Neural cell (in vitro differentiated cells): Measurements from ENCODE around the gene CNTNAP2. TPM values are rescaled to one million over a fixed set of nuclear protein-coding genes. Genes with fewer than 3 reads are reported as not detected.

Experiments used
- H2AFZ ChIP-seq: fragments of 200-600, 300-800 bp; sonication (generic), shearing (Covaris generic); 2 replicates; pipeline ENCODE4 v1.6.0; 2014; ENCODE audit warnings: low read depth, mild to moderate bottlenecking, antibody characterized with exemption, low read length, moderate library complexity
- H3F3A ChIP-seq: fragments of 200-600 bp; shearing (Covaris generic); 2 replicates; pipeline ENCODE4 v1.6.1; 2016; ENCODE audit warnings: mild to moderate bottlenecking, moderate library complexity, mixed read lengths, antibody characterized with exemption, low read length; ENCODE audit not compliant: insufficient read depth, poor library complexity, severe bottlenecking
- H3K27ac ChIP-seq: fragments of 200-600, 300-800 bp; sonication (generic), shearing (Covaris generic); 2 replicates; pipeline ENCODE4 v1.5.1; 2014; ENCODE audit warnings: mild to moderate bottlenecking, low read length, moderate library complexity
- H3K27me3 ChIP-seq: fragments of 300-800, 200-600 bp; sonication (generic), shearing (Covaris generic); 2 replicates; pipeline ENCODE4 v1.6.0; 2014; ENCODE audit warnings: mild to moderate bottlenecking, low read depth, low read length, moderate library complexity; ENCODE audit not compliant: insufficient read depth
- H3K36me3 ChIP-seq: fragments of 300-800, 200-600 bp; sonication (generic), shearing (Covaris generic); 2 replicates; pipeline ENCODE4 v1.5.1; 2014; ENCODE audit warnings: mild to moderate bottlenecking, antibody characterized with exemption, low read length, moderate library complexity; ENCODE audit not compliant: insufficient read depth
- H3K4me2 ChIP-seq: fragments of 300-800, 200-600 bp; sonication (generic), shearing (Covaris generic); 2 replicates; pipeline ENCODE4 v1.6.0; 2014; ENCODE audit warnings: mild to moderate bottlenecking, low read length
- H3K4me3 ChIP-seq: fragments of 300-800, 200-600 bp; sonication (generic), shearing (Covaris generic); 2 replicates; pipeline ENCODE4 v1.5.1; 2014; ENCODE audit warnings: mild to moderate bottlenecking, low read length, moderate library complexity
- H3K79me2 ChIP-seq: fragments of 200-600 bp; shearing (Covaris generic); replicated peaks from 2 replicates; pipeline ENCODE4 v1.6.0; 2014; ENCODE audit warnings: mild to moderate bottlenecking, low read length, moderate library complexity; ENCODE audit not compliant: insufficient read depth
- H3K9ac ChIP-seq: fragments of 300-800, 200-600 bp; sonication (generic), shearing (Covaris generic); 2 replicates; pipeline ENCODE4 v1.6.1; 2016; ENCODE audit warnings: mild to moderate bottlenecking, low read length, mixed read lengths
- H3K9me2 ChIP-seq: fragments of 200-600 bp; shearing (Covaris generic); 2 replicates; pipeline ENCODE4 v1.6.1; 2016; ENCODE audit warnings: mild to moderate bottlenecking, low read length, mixed read lengths; ENCODE audit not compliant: insufficient read depth
- H3K9me3 ChIP-seq: fragments of 200-600, 300-800 bp; sonication (generic), shearing (Covaris generic); 2 replicates; pipeline ENCODE4 v1.6.1; 2016; ENCODE audit warnings: mild to moderate bottlenecking, mixed run types, low read length, moderate library complexity, mixed read lengths
- H4K20me1 ChIP-seq: fragments of 200-600 bp; shearing (Covaris generic); 2 replicates; pipeline ENCODE4 v1.6.1; 2016; ENCODE audit warnings: mild to moderate bottlenecking, mixed run types; ENCODE audit not compliant: insufficient read depth
- EP300 ChIP-seq: fragments of 450-650 bp; conservative IDR thresholded peaks from 2 replicates; pipeline ENCODE4 v1.6.1; 2014; ENCODE audit warnings: antibody characterized with exemption, mild to moderate bottlenecking, moderate library complexity; ENCODE audit not compliant: poor library complexity, severe bottlenecking
- EZH2 ChIP-seq: fragments of 200-600, 300-800 bp; shearing (Covaris generic), sonication (generic); IDR thresholded peaks from 2 replicates; pipeline ENCODE4 v1.6.1; 2014; ENCODE audit warnings: antibody characterized with exemption, low read length, borderline replicate concordance, mild to moderate bottlenecking; ENCODE audit not compliant: insufficient read depth, poor library complexity, severe bottlenecking
- MXI1 ChIP-seq: fragments of 450-650 bp; conservative IDR thresholded peaks from 2 replicates; pipeline ENCODE4 v1.6.1; 2014; ENCODE audit warnings: antibody characterized with exemption, mild to moderate bottlenecking; ENCODE audit not compliant: poor library complexity, severe bottlenecking
- POLR2AphosphoS5 ChIP-seq: IDR thresholded peaks from 2 replicates; pipeline ENCODE4 v1.6.1; 2012
- RAD21 ChIP-seq: fragments of 450-650 bp; conservative IDR thresholded peaks from 2 replicates; pipeline ENCODE4 v1.6.1; 2014; ENCODE audit warnings: antibody characterized with exemption, mild to moderate bottlenecking, moderate library complexity
- REST ChIP-seq: IDR thresholded peaks from 2 replicates; pipeline ENCODE4 v1.6.1; 2012; ENCODE audit warnings: borderline replicate concordance
- SMC3 ChIP-seq: fragments of 450-650 bp; conservative IDR thresholded peaks from 2 replicates; pipeline ENCODE4 v1.6.1; 2014; ENCODE audit warnings: antibody characterized with exemption, mild to moderate bottlenecking, moderate library complexity; ENCODE audit not compliant: poor library complexity
- TAF1 ChIP-seq: IDR thresholded peaks from 2 replicates; pipeline ENCODE4 v1.6.1; 2012; ENCODE audit warnings: low read depth
- polyA plus RNA-seq: library from polyadenylated mRNA; depleted of rRNA; stranded (reverse); fragments of >200 nt; gene quantifications from 2 replicates; pipeline ENCODE4 v1.2.3, GENCODE V29; 2014
- TF ChIP-seq, protein P1 (sequence below): fragments of 450-650 bp; IDR thresholded peaks from 2 replicates; pipeline ENCODE4 v1.5.1; 2014; ENCODE audit warnings: antibody characterized with exemption, mild to moderate bottlenecking, moderate library complexity; ENCODE audit not compliant: poor library complexity, severe bottlenecking

CNTNAP2 gene
- polyA plus RNA-seq, 1 donor from 2014 or later, result 276 TPM

GRCh38 chr7:148434887-148435286 lies 2318.3 kb downstream of the CNTNAP2 start:
- H3K9me3 ChIP-seq, result no peaks in the 10 kb centered on the region
- no peaks in the 10 kb centered on the region for H3K9me2 ChIP-seq
- H3K27me3 ChIP-seq, result no peaks in the 10 kb centered on the region
- no peaks in the 10 kb centered on the region for H3F3A ChIP-seq
- H2AFZ ChIP-seq, result no peak overlapping the region
- H3K27ac ChIP-seq, result peak overlapping the region; percentile 25
- H3K4me3 ChIP-seq, result no peak overlapping the region
- no peaks in the 10 kb centered on the region for H4K20me1 ChIP-seq
- no peak overlapping the region for H3K9ac ChIP-seq
- TF ChIP-seq, protein P1, sequence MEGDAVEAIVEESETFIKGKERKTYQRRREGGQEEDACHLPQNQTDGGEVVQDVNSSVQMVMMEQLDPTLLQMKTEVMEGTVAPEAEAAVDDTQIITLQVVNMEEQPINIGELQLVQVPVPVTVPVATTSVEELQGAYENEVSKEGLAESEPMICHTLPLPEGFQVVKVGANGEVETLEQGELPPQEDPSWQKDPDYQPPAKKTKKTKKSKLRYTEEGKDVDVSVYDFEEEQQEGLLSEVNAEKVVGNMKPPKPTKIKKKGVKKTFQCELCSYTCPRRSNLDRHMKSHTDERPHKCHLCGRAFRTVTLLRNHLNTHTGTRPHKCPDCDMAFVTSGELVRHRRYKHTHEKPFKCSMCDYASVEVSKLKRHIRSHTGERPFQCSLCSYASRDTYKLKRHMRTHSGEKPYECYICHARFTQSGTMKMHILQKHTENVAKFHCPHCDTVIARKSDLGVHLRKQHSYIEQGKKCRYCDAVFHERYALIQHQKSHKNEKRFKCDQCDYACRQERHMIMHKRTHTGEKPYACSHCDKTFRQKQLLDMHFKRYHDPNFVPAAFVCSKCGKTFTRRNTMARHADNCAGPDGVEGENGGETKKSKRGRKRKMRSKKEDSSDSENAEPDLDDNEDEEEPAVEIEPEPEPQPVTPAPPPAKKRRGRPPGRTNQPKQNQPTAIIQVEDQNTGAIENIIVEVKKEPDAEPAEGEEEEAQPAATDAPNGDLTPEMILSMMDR, result no peak
- TF ChIP-seq SMC3, result no peak
- TF ChIP-seq EZH2, result no peak
- no peak for TF ChIP-seq EP300
- TF ChIP-seq TAF1, result no peak
- no peak for TF ChIP-seq MXI1
- no peak for TF ChIP-seq REST
- TF ChIP-seq POLR2AphosphoS5, result no peak
- no peak for TF ChIP-seq RAD21
- H3K36me3 ChIP-seq, result no peaks in the 10 kb centered on the region
- no peaks in the 10 kb centered on the region for H3K79me2 ChIP-seq
- H3K4me2 ChIP-seq, result no peak overlapping the region

DNA sequence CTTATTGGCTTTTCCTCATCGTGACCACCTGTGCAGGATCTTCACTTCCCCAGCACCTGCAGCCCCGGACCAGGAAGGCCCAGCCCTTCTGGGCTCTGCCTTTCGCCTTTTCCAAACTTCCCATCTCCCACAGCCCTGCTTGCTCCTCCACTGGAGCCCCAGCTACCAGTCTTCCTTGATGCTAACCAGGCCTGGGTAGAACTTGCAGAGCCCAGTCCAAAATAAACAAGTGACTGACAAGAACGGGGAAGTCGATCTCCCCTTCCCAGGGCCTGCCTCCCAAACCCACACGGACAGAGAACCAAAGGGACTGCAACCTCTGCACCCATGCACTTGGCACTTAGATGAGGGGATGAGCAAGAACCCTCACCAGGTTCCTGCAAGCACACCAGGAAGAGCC lies 2319.1 kb downstream of the CNTNAP2 start:
- H2AFZ ChIP-seq, result no peak overlapping the region
- no peaks in the 10 kb centered on the region for H3K36me3 ChIP-seq
- H3K27ac ChIP-seq, result no peak overlapping the region
- TF ChIP-seq, protein P1, result no peak
- no peak for TF ChIP-seq TAF1
- TF ChIP-seq SMC3, result no peak
- no peaks in the 10 kb centered on the region for H3K27me3 ChIP-seq
- no peaks in the 10 kb centered on the region for H4K20me1 ChIP-seq
- no peaks in the 10 kb centered on the region for H3F3A ChIP-seq
- no peak overlapping the region for H3K4me3 ChIP-seq
- H3K9me3 ChIP-seq, result no peaks in the 10 kb centered on the region
- H3K4me2 ChIP-seq, result no peak overlapping the region
- no peak overlapping the region for H3K9ac ChIP-seq
- no peaks in the 10 kb centered on the region for H3K9me2 ChIP-seq
- H3K79me2 ChIP-seq, result no peaks in the 10 kb centered on the region
